ENCODE results near the gene CYP1B1. TPM values are rescaled to one million over a fixed set of nuclear protein-coding genes. Genes with fewer than 3 reads are reported as not detected.
A peak's percentile ranks its signal among the peaks of the same experiment; 100 is the strongest.

Gene CYP1B1
- polyA plus RNA-seq, 1 donor: 3.0 TPM

DNA sequence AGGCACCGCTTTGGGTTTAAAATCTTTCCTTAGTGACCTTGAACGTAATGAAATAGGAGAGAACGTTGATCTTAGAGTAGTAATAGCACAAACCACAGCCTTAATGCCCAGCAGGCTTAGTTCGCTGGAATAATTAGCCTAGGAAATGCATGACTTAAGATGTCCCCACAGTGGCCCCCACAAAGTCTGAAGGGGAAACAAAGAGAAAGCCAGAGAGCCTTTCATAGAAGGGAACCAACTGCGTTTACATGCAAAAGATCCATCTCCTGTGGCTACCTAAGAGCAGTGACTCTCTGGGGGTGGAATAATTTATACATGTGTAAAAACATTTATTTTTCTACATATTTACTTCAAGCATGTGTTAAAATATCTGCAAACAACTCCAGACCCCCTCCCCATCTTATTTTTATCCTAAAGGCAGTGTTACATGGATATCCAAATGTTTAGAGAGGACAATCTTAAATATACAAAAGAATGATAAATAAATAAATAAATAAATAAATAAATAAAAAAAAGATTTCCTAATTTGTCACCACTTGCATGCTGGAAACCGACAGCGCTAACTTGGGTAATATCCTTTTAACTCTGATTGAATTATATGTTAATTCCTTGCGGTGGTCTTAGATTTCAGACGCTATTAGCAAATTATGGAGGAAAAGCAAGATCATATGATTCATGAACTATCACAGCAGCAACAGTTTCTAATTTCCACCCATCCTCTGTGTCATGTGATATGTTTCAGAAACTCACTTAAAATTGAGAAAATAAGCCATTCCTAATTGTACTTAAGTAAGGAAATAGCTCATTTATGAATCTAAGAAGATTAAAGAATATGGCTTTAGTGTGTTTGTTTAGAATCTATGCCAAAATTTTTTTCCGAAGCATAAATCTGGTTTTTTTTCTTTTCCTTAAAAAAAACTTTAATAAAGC, 23.4 kb upstream of the CYP1B1 start:
- Histone ChIP-seq H3K9me3 (ENCODE audit: control insufficient read depth, low read depth, low read length) (no peaks in the 10 kb centered on the region), H3K27me3 (ENCODE audit: control insufficient read depth, insufficient read depth, low read length) (peaks cover 3% of the 10 kb centered on the region), H3K4me3 (ENCODE audit: low read length) (no peak overlapping the region), H3K27ac (ENCODE audit: low read length) (no peak overlapping the region), H3K36me3 (ENCODE audit: control insufficient read depth, insufficient read depth, low read length) (no peaks in the 10 kb centered on the region), H3K4me1 (ENCODE audit: control insufficient read depth, insufficient read depth, low read length) (peaks cover 4% of the 10 kb centered on the region)
- WGBS (ENCODE audit: insufficient coverage, low lambda C conversion rate): 87% methylated on average over 4 of the region's 10 CpGs
- no peak for DNase-seq

DNA sequence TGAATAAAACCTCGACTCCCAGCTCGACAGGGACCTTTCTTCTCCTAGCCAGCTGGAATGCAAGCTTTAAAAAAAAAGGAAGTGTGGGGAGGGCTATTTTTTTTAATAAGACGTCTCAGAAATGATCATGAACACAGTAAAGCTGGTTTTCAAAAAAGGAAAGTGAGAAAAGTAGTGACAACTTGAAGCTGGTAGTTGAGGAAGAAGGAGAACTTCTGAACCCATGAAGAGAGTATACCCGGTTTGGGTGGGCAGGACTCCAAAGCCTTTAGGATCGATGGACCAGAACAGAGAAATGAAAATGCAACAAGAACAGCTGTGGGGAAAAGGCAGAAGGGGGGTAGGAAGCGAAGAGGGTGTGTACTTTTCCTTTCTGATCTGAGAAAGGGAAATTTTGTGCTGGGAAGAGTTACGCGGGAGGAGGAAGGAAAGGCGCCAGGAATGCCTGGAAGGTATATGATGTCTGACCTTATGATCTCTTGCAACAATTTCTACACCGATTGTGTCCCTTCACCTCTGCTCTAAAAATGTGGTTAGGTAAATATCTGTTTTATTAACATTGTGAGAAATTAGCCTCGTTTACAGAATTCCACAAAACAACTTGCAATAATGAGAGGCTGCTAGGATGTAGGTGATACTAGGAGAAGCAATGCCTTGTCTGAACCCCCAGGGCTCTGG, 22.6 kb upstream of the CYP1B1 start:
- Histone ChIP-seq H3K9me3 (ENCODE audit: control insufficient read depth, low read depth, low read length) (no peaks in the 10 kb centered on the region), H3K4me3 (ENCODE audit: low read length) (no peak overlapping the region), H3K27ac (ENCODE audit: low read length) (no peak overlapping the region), H3K27me3 (ENCODE audit: control insufficient read depth, insufficient read depth, low read length) (peaks cover 3% of the 10 kb centered on the region), H3K4me1 (ENCODE audit: control insufficient read depth, insufficient read depth, low read length) (peaks cover 4% of the 10 kb centered on the region), H3K36me3 (ENCODE audit: control insufficient read depth, insufficient read depth, low read length) (no peaks in the 10 kb centered on the region)
- DNase-seq: no peak
- WGBS (ENCODE audit: insufficient coverage, low lambda C conversion rate): 34% methylated on average over 6 of the region's 11 CpGs

DNA sequence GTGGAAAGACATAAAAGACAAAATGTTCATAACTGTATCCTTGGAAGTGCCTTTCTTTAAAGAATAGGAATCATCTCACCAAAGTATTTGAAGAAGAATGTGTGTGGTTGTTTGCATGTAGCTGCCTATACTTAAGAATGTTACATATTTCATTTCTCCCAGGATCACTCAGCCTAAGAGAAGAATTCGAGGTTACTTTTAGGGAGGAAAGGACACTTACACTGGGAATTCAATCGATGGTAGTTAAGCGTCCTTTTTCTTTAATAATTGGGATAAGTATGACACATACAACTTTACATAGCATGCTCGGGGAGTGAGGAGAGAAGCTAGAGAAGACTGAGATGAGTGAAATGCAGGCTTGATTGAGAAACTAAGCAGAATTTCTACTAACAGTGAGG, 22.0 kb upstream of the CYP1B1 start:
- Histone ChIP-seq H3K27me3 (ENCODE audit: control insufficient read depth, insufficient read depth, low read length) (peaks cover 3% of the 10 kb centered on the region), H3K27ac (ENCODE audit: low read length) (no peak overlapping the region), H3K4me3 (ENCODE audit: low read length) (no peak overlapping the region), H3K9me3 (ENCODE audit: control insufficient read depth, low read depth, low read length) (no peaks in the 10 kb centered on the region), H3K4me1 (ENCODE audit: control insufficient read depth, insufficient read depth, low read length) (peaks cover 4% of the 10 kb centered on the region), H3K36me3 (ENCODE audit: control insufficient read depth, insufficient read depth, low read length) (no peaks in the 10 kb centered on the region)
- WGBS (ENCODE audit: insufficient coverage, low lambda C conversion rate): 75% methylated on average over 3 of the region's 4 CpGs
- no peak for DNase-seq

DNA sequence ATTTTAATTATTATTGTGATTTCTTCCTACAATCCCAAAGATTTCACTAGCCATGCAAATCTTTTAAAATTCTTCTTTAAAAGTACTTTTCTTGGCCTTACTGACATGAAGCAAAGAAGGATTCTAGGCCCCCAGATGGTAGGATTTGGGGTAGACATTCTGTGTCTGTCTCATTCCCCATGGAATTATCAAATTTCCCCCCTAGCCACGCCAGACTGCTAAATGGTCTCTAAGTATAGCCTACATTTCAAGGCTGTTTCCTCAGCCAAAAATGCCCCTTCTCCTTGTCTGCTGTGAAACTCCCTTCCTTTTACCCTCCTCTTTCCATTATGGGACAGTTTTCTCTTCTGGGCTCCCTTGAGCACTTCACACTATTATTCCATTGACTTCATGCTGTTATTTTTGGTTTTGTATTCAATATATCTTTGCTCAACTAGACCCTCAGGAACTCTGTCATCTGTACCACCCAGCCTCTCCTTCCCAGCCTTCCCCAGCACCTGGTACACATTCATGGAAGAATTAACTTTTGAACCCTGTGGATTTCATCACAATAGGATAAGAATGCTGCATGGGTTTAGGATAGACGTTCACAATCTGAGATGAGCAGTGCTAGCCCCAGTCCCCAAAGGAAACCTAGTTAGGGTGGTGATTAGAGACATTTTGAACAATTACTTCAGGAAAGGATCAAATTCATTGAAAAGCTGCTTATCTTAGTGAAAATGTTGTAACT, 21.5 kb upstream of the CYP1B1 start:
- Histone ChIP-seq H3K27ac (ENCODE audit: low read length) (no peak overlapping the region), H3K36me3 (ENCODE audit: control insufficient read depth, insufficient read depth, low read length) (no peaks in the 10 kb centered on the region), H3K4me3 (ENCODE audit: low read length) (no peak overlapping the region), H3K9me3 (ENCODE audit: control insufficient read depth, low read depth, low read length) (no peaks in the 10 kb centered on the region), H3K27me3 (ENCODE audit: control insufficient read depth, insufficient read depth, low read length) (peaks cover 3% of the 10 kb centered on the region), H3K4me1 (ENCODE audit: control insufficient read depth, insufficient read depth, low read length) (peaks cover 7% of the 10 kb centered on the region)
- no peak for DNase-seq
- WGBS (ENCODE audit: insufficient coverage, low lambda C conversion rate): 100% methylated on average over 1 of the region's 2 CpGs

DNA sequence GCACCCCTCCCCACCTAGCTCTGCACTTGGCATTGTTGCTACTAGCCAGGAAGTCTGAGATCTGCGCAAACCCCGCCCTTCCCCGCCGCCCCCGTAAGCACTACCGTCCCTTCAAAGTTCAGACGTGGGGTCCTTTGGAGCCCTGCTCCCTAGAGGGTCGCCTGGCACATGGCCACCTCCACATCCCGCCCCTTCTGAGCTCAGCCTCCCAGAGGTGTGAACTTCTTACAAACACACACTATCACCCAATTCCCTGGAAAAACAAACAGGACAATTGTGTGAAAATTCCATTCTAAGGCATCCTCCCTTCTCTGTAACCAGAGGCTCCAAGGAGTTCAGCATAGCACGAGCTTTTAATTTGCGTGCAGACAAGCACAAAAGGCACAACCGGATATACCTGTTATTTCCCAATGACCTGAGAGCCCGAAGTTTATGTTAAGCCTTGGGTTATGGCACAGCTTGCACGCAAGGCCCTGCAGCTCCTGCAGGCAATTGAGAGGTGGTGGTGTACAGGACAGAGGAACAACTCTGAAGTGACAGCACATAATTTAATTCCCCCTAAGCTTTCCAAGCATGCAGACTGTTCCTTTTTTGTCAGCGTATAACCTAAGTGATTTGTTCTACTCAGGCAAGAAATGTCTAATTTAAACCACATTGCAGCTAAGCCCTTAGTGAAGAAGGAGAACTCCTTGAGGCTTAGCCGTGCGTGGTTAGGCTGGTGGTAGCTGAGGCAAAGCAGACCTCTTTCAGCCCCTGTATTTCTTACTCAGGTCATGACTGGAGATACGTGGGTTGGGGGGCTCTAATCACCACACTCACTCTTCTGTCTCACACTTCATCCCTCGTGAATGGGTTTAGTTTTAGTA, 20.3 kb upstream of the CYP1B1 start:
- no CpG with 5 or more reads among the region's 19 CpGs for WGBS (ENCODE audit: insufficient coverage, low lambda C conversion rate)
- Histone ChIP-seq H3K36me3 (ENCODE audit: control insufficient read depth, insufficient read depth, low read length) (no peaks in the 10 kb centered on the region), H3K4me1 (ENCODE audit: control insufficient read depth, insufficient read depth, low read length) (peaks cover 13% of the 10 kb centered on the region), H3K27ac (ENCODE audit: low read length) (no peak overlapping the region), H3K9me3 (ENCODE audit: control insufficient read depth, low read depth, low read length) (no peaks in the 10 kb centered on the region), H3K4me3 (ENCODE audit: low read length) (no peak overlapping the region), H3K27me3 (ENCODE audit: control insufficient read depth, insufficient read depth, low read length) (peaks cover 3% of the 10 kb centered on the region)
- peak; percentile 78 to 81 for DNase-seq

DNA sequence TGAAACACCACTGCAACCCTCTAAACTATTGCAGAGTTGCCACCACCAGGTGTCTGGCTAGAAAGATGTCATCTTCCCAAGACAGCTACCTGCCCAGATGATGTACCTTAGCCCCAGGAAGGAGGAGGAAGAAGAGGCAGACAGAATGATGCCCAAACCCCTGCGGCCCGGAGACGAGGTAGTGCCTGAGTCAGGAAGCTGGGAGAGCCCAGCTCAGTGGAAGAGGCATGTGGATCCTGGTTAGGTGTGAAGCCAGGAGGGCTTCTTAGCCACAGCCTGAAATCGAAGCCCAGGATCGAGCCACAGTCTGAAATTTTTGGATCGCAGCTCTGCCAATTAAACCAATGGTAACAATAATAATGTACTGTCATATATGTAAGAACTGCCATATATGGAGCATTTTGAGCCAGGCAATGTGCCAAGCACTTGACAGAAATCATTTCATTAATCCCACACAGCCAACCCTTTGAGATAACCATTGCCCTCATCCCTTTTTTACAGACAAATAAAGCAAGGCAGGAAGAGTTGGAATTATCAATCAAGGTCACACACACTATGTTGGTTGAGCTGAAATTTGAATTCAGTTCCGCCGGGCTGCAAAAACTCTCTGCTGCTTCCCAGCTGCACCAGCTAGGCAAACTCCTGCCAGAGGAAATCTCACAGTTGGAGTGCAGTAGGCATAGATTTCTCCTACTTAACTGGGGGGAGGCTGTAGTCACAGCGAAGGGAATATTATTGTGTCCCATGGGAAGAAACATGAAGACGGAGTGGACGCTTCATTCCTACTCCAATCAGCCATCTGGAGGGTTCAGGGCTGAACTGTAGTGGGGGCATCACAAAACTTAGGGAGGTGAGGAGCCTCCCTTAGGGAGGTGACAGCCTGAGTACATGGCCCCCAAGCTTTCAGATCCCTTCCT, 19.4 kb upstream of the CYP1B1 start:
- no peak overlapping the region for H3K4me3 ChIP-seq (ENCODE audit: low read length)
- no peaks in the 10 kb centered on the region for H3K9me3 ChIP-seq (ENCODE audit: control insufficient read depth, low read depth, low read length)
- H3K27ac ChIP-seq (ENCODE audit: low read length): no peak overlapping the region
- no peaks in the 10 kb centered on the region for H3K36me3 ChIP-seq (ENCODE audit: control insufficient read depth, insufficient read depth, low read length)
- peaks cover 13% of the 10 kb centered on the region for H3K4me1 ChIP-seq (ENCODE audit: control insufficient read depth, insufficient read depth, low read length)
- DNase-seq: no peak
- no CpG with 5 or more reads among the region's 11 CpGs for WGBS (ENCODE audit: insufficient coverage, low lambda C conversion rate)
- peaks cover 3% of the 10 kb centered on the region for H3K27me3 ChIP-seq (ENCODE audit: control insufficient read depth, insufficient read depth, low read length)

DNA sequence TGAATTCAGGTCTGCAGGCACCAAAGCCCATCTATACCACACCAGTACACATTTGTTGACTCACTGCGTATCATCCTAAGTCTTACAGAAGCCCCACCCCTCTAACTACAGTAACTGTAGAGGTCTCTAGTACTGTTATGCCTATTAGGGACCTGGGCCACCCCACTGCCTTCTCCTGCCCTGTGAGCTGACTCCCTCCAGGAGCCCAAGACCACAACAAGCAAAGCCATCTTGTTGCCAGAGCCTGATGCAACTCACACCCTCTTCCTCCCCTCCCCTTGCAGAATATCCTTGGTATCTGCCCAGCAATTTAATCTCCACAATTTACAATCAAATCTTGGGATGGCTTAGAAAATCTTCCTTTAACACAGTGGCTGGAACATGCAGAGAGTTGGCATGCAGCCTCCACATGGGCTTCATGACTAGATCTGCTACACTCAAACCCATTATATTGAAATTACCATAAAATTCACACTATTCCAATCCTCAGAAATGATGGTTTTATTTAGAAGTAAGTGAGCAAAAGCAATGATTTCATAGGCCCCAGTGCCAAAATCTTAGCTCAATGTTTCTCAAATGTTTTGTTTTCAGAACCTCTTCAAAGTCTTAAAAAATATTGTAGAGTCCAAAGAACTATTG, 17.7 kb upstream of the CYP1B1 start:
- DNase-seq: no peak
- no peak overlapping the region for H3K27ac ChIP-seq (ENCODE audit: low read length)
- WGBS (ENCODE audit: insufficient coverage, low lambda C conversion rate): no CpG with 5 or more reads among the region's 1 CpG

DNA sequence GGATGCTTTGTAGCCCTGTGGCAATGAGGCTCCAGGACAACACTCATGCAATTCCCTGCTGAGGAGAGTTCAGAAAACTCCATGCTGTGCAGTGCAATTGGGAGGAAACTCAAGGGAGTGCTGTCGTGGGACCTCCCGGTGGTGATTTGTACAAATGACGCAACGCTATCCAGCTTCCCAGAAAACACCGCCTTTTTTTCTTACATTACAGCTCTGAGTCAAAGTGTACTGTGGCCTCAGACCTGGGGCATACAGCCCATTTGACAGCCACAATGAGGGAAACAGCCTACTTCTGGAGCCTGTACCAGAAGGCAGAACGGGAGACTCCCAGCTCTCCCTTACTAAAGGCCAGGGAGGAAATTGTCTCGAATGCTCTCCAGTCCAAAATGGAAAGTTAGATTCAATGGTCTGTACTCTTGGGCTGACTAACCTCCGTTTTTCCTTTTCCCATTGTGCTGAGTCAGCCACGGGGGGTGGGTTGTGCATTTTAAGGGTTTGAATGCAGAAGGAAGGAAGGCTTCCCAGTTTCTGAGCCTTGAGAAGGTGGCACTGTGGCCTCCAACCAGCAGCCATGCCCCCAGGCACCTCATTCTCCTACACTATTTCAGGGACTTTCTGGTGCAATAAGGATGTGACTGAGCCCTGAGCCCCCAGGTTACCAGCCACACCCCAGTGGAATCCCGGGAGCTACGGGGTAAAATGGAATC, 16.4 kb upstream of the CYP1B1 start:
- Histone ChIP-seq H3K27me3 (ENCODE audit: control insufficient read depth, insufficient read depth, low read length) (no peaks in the 10 kb centered on the region), H3K4me3 (ENCODE audit: low read length) (no peak overlapping the region), H3K4me1 (ENCODE audit: control insufficient read depth, insufficient read depth, low read length) (peaks cover 13% of the 10 kb centered on the region), H3K36me3 (ENCODE audit: control insufficient read depth, insufficient read depth, low read length) (no peaks in the 10 kb centered on the region), H3K9me3 (ENCODE audit: control insufficient read depth, low read depth, low read length) (no peaks in the 10 kb centered on the region), H3K27ac (ENCODE audit: low read length) (no peak overlapping the region)
- WGBS (ENCODE audit: insufficient coverage, low lambda C conversion rate): no CpG with 5 or more reads among the region's 11 CpGs
- no peak for DNase-seq

More for the DNA sequence above, 17.7 kb upstream of the CYP1B1 start:
- peaks cover 3% of the 10 kb centered on the region for H3K27me3 ChIP-seq (ENCODE audit: control insufficient read depth, insufficient read depth, low read length)
- H3K4me3 ChIP-seq (ENCODE audit: low read length): no peak overlapping the region
- no peaks in the 10 kb centered on the region for H3K9me3 ChIP-seq (ENCODE audit: control insufficient read depth, low read depth, low read length)
- no peaks in the 10 kb centered on the region for H3K36me3 ChIP-seq (ENCODE audit: control insufficient read depth, insufficient read depth, low read length)
- peaks cover 13% of the 10 kb centered on the region for H3K4me1 ChIP-seq (ENCODE audit: control insufficient read depth, insufficient read depth, low read length)

Data from large intestine (tissue), 3 donors.